GM12878 (cell line): ENCODE data around the gene ZNF775. TPM values are rescaled to one million over a fixed set of nuclear protein-coding genes. Genes with fewer than 3 reads are reported as not detected.

ENCODE experiments used
- ATAC-seq: fragments of 200-7000 bp; cut with Tn5 transposase; 3 replicates; pipeline ENCODE4 v1.9.1; 2020; ENCODE audit warnings: mild to moderate bottlenecking, moderate library complexity
- BruUV-seq: library from RNA; stranded (reverse); fragments of 400-500 nt; replicated peaks from 2 replicates; lab custom pipeline; 2021; lab: Mats Ljungman, UMichigan
- CTCF ChIA-PET: fragments of 300-600 bp; sonication (Branson Sonifier 250); formaldehyde crosslinking; extraction: SDS; loops from one replicate; lab custom pipeline; 2021; ENCODE audit warnings: inconsistent platforms; lab: Yijun Ruan, JAX
- POLR2A ChIA-PET: fragments of 350-600 bp; formaldehyde crosslinking; extraction: SDS; loops from one replicate; lab custom pipeline; 2021; ENCODE audit warnings: inconsistent platforms; lab: Charles Lee
- RAD21 ChIA-PET: fragments of 300-600 bp; sonication (Branson Sonifier 250); formaldehyde crosslinking; loops from one replicate; lab custom pipeline; 2023; ENCODE audit warnings: antibody characterized with exemption; ENCODE audit not compliant: unreplicated experiment; lab: Charles Lee
- SMC1A ChIA-PET: fragments of 300-600 bp; sonication (Branson Sonifier 250); formaldehyde crosslinking; loops from one replicate; lab custom pipeline; 2023; ENCODE audit not compliant: unreplicated experiment, uncharacterized antibody; lab: Charles Lee
- DNase-seq: peaks from one replicate; pipeline ENCODE4 v3.0.0-alpha.2; 2011; ENCODE audit warnings: low read depth, low spot score
- FAIRE-seq: peaks from 3 replicates; lab custom pipeline; 2011; peaks lifted over from hg19 to GRCh38; lab: Jason Lieb, UNC
- H2AFZ ChIP-seq: 2 replicates; pipeline ENCODE4 v1.6.0; 2011; ENCODE audit warnings: low read depth, low read length, control low read depth; ENCODE audit not compliant: control insufficient read depth
- H3K27ac ChIP-seq: 2 replicates; pipeline ENCODE4 v1.5.1; 2011; ENCODE audit warnings: control low read depth; ENCODE audit not compliant: control insufficient read depth, insufficient read depth
- H3K27me3 ChIP-seq, 2 experiments: replicated peaks in 1 of 2; 2 replicates each; pipeline versions ENCODE4 v1.6.0 to v1.6.1; 2011; ENCODE audit warnings: low read length in 1 of 2; ENCODE audit not compliant: control insufficient read depth in 2 of 2, insufficient read depth in 2 of 2
- H3K36me3 ChIP-seq, 2 experiments: 2 replicates each; pipeline ENCODE4 v1.5.1; 2011; ENCODE audit warnings: low read length in 1 of 2; ENCODE audit not compliant: control insufficient read depth in 2 of 2, insufficient read depth in 2 of 2
- H3K4me1 ChIP-seq: 2 replicates; pipeline ENCODE4 v1.6.1; 2011; ENCODE audit warnings: mild to moderate bottlenecking, low read length, moderate library complexity, mixed read lengths; ENCODE audit not compliant: control insufficient read depth, insufficient read depth
- H3K4me2 ChIP-seq: 2 replicates; pipeline ENCODE4 v1.6.0; 2011; ENCODE audit warnings: control low read depth; ENCODE audit not compliant: control insufficient read depth, insufficient read depth
- H3K4me3 ChIP-seq: fragments of 200-600 bp; sonication (generic); 2 replicates; pipeline ENCODE4 v1.5.1; 2016
- H3K79me2 ChIP-seq: 2 replicates; pipeline ENCODE4 v1.6.0; 2011; ENCODE audit warnings: low read length; ENCODE audit not compliant: control insufficient read depth, insufficient read depth
- H3K9ac ChIP-seq: 2 replicates; pipeline ENCODE4 v1.8.0; 2011; ENCODE audit warnings: low read length, control low read depth, mixed read lengths; ENCODE audit not compliant: control insufficient read depth, insufficient read depth
- H3K9me3 ChIP-seq: replicated peaks from 3 replicates; pipeline ENCODE4 v1.5.1; 2011; ENCODE audit warnings: mild to moderate bottlenecking, low read length; ENCODE audit not compliant: control insufficient read depth, insufficient read depth
- H4K20me1 ChIP-seq: 2 replicates; pipeline ENCODE4 v1.6.0; 2011; ENCODE audit not compliant: control insufficient read depth, insufficient read depth
- DPF2 ChIP-seq: fragments of 450-650 bp; IDR thresholded peaks from 2 replicates; pipeline ENCODE4 v1.6.1; 2017; ENCODE audit warnings: mild to moderate bottlenecking
- E2F4 ChIP-seq: IDR thresholded peaks from 2 replicates; pipeline ENCODE4 v1.6.1; 2012; ENCODE audit warnings: low read depth, low read length, improper control_type of control experiment
- NBN ChIP-seq: fragments of 450-650 bp; IDR thresholded peaks from 2 replicates; pipeline ENCODE4 v1.6.1; 2016
- NR2F1 ChIP-seq: fragments of 450-650 bp; conservative IDR thresholded peaks from 2 replicates; pipeline ENCODE4 v1.6.1; 2017; ENCODE audit warnings: mild to moderate bottlenecking
- RELA ChIP-seq: fragments of 450-650 bp; IDR thresholded peaks from 2 replicates; pipeline ENCODE4 v1.8.0; 2014; ENCODE audit warnings: borderline replicate concordance; ENCODE audit not compliant: partially characterized antibody
- USF2 ChIP-seq: IDR thresholded peaks from 2 replicates; pipeline ENCODE4 v1.6.1; 2011; ENCODE audit warnings: low read depth, low read length, improper control_type of control experiment, borderline replicate concordance
- WGBS: methylation state at CpG from one replicate; pipeline ENCODE4 v1.1.6; 2016; ENCODE audit warnings: low lambda C conversion rate; ENCODE audit not compliant: insufficient replicate concordance, insufficient coverage; ENCODE audit errors: missing lambda C conversion rate; 5-methylcytosine and 5-hydroxymethylcytosine counted together
- in situ Hi-C: fragments of 300-500 bp; cut with MboI; formaldehyde crosslinking; loops from 9 replicates; pipeline ENCODE4 v1.14.3; 2018; ENCODE audit warnings: mixed read lengths
- intact Hi-C: fragments of 100-400 bp; cut with micrococcal nuclease; formaldehyde crosslinking; loops from one replicate; pipeline ENCODE4 v1.14.2; 2022; ENCODE audit not compliant: unreplicated experiment
- polyA plus RNA-seq, 11 experiments: library from polyadenylated mRNA; depleted of rRNA in 4 of 11; unstranded in 6 of 11; stranded (reverse) in 5 of 11; fragments of >200 nt; fragmentation: Nextera tagmentation in 4 of 11; fragmentation: Illumina TruSeq in 1 of 11; extraction: Ambion mirVana in 4 of 11; extraction: Trizol in 1 of 11; gene quantifications; 1 replicate in 1 of 11; 2 replicates in 10 of 11; pipeline versions ENCODE4 v1.2.1 to v1.2.3, GENCODE V29; 2011 to 2016; ENCODE audit warnings: inconsistent platforms in 2 of 11, missing spikeins in 2 of 11, low read depth in 1 of 11
- total RNA-seq, 4 experiments: library from RNA; depleted of rRNA in 3 of 4; stranded (reverse); fragments of >200 nt in 3 of 4; fragmentation: Illumina TruSeq in 1 of 4; extraction: Trizol in 1 of 4; gene quantifications; 2 replicates each; pipeline versions ENCODE4 v1.2.1 to v1.2.3, GENCODE V29; 2013 to 2021

Gene ZNF775
- total and polyA plus RNA-seq, 10 of the 15 experiments (the other 5 are each of a cell fraction or from before 2014, with no cell fraction given): 0.05 to 14.3 (median 2.1) TPM

- no peak for ATAC-seq
- Histone ChIP-seq H3K27ac (no peak overlapping the region), H3K79me2 (peaks cover 14% of the 10 kb centered on the region), H3K4me1 (peaks cover 20% of the 10 kb centered on the region), H3K9ac (no peak overlapping the region), H3K4me2 (no peak overlapping the region), H2AFZ (no peak overlapping the region), H3K27me3 (no peaks in the 10 kb centered on the region), H3K9me3 (no peaks in the 10 kb centered on the region), H3K4me3 (no peak overlapping the region), H3K36me3 (peaks cover 6 to 12% of the 10 kb centered on the region in 2 experiments; a peak in 3 of 4 replicates), H4K20me1 (no peaks in the 10 kb centered on the region)
- no peak for DNase-seq
- FAIRE-seq: no peak
- in situ Hi-C loops (no loop called here), intact Hi-C loops (no loop called here)
- ChIA-PET SMC1A (interaction anchor here (0.6 kb wide), 1 partner anchor 32 kb away, joined by 4 read pairs; no protein-coding TSS in a partner anchor), CTCF (no interaction called here), RAD21 (interaction anchor here (0.6 kb wide), 1 partner anchor 16 kb away, joined by 3 read pairs; no protein-coding TSS in a partner anchor), POLR2A (interaction anchor here (1.2 kb wide), 1 partner anchor 20 kb away, joined by 3 read pairs; the partner anchor contains the start of gene REPIN1)
- TF ChIP-seq RELA (no peak), DPF2 (no peak), USF2 (no peak), NBN (no peak), NR2F1 (no peak), E2F4 (no peak)
- 100% methylated on average over 3 of the region's 7 CpGs for WGBS
- BruUV-seq: no TSS peak
These were observed 9.2 kb downstream of the ZNF775 start for GRCh38 chr7:150388306-150388705.
